ENCODE measurements around the gene ACOT12. TPM values are rescaled to one million over a fixed set of nuclear protein-coding genes. Genes with fewer than 3 reads are reported as not detected.

ACOT12 gene
- total and polyA plus RNA-seq, 9 of the 15 experiments (the other 6 are each of a cell fraction or from before 2014, with no cell fraction given) = 0.03 TPM; not detected in 8

DNA sequence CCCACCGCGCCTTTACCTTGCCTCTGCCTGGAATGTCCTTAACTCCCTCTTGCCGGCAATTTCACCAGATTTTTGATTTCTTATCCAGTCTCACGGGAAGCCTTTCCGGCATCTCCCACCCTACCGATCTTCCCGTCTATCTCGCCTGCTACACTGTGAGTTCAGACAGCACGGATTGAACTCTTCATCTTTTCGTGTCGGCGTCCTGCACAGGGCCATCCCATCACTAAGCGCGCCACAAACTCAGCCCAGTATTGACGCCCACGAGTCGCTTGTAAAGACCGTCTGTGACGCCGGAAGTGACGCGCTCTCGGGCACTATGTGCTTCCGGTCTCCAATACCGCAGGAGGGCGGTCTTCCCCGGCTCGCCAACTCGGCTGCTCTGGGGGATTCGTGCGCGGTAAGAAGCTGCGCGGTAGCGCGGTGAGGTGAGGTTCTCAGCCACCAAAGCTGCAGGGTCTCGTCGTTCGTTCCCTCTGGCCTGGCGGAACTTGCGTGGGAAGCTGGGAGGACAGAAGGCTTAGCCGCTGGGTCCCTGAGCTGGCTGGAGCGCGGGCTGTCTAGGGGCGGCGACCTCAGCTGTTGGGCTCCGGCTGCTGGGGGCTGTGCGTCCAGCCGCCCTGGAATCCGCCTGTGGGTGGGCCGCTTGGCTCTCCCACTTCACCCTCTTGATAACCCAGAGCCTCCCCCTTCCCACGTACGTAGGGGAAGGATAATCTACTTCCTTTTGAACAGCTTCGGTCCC is 92.5 kb downstream of the ACOT12 start, which contains the start of gene ZCCHC9 (continued):
- TF ChIP-seq, protein P1, sequence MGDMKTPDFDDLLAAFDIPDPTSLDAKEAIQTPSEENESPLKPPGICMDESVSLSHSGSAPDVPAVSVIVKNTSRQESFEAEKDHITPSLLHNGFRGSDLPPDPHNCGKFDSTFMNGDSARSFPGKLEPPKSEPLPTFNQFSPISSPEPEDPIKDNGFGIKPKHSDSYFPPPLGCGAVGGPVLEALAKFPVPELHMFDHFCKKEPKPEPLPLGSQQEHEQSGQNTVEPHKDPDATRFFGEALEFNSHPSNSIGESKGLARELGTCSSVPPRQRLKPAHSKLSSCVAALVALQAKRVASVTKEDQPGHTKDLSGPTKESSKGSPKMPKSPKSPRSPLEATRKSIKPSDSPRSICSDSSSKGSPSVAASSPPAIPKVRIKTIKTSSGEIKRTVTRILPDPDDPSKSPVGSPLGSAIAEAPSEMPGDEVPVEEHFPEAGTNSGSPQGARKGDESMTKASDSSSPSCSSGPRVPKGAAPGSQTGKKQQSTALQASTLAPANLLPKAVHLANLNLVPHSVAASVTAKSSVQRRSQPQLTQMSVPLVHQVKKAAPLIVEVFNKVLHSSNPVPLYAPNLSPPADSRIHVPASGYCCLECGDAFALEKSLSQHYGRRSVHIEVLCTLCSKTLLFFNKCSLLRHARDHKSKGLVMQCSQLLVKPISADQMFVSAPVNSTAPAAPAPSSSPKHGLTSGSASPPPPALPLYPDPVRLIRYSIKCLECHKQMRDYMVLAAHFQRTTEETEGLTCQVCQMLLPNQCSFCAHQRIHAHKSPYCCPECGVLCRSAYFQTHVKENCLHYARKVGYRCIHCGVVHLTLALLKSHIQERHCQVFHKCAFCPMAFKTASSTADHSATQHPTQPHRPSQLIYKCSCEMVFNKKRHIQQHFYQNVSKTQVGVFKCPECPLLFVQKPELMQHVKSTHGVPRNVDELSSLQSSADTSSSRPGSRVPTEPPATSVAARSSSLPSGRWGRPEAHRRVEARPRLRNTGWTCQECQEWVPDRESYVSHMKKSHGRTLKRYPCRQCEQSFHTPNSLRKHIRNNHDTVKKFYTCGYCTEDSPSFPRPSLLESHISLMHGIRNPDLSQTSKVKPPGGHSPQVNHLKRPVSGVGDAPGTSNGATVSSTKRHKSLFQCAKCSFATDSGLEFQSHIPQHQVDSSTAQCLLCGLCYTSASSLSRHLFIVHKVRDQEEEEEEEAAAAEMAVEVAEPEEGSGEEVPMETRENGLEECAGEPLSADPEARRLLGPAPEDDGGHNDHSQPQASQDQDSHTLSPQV (IDR thresholded peaks at IDR 0.05) = no peak
- TF ChIP-seq, protein P2, sequence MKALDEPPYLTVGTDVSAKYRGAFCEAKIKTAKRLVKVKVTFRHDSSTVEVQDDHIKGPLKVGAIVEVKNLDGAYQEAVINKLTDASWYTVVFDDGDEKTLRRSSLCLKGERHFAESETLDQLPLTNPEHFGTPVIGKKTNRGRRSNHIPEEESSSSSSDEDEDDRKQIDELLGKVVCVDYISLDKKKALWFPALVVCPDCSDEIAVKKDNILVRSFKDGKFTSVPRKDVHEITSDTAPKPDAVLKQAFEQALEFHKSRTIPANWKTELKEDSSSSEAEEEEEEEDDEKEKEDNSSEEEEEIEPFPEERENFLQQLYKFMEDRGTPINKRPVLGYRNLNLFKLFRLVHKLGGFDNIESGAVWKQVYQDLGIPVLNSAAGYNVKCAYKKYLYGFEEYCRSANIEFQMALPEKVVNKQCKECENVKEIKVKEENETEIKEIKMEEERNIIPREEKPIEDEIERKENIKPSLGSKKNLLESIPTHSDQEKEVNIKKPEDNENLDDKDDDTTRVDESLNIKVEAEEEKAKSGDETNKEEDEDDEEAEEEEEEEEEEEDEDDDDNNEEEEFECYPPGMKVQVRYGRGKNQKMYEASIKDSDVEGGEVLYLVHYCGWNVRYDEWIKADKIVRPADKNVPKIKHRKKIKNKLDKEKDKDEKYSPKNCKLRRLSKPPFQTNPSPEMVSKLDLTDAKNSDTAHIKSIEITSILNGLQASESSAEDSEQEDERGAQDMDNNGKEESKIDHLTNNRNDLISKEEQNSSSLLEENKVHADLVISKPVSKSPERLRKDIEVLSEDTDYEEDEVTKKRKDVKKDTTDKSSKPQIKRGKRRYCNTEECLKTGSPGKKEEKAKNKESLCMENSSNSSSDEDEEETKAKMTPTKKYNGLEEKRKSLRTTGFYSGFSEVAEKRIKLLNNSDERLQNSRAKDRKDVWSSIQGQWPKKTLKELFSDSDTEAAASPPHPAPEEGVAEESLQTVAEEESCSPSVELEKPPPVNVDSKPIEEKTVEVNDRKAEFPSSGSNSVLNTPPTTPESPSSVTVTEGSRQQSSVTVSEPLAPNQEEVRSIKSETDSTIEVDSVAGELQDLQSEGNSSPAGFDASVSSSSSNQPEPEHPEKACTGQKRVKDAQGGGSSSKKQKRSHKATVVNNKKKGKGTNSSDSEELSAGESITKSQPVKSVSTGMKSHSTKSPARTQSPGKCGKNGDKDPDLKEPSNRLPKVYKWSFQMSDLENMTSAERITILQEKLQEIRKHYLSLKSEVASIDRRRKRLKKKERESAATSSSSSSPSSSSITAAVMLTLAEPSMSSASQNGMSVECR (CRISPR knock-in tag; IDR thresholded peaks at IDR 0.05) = peak; percentile 89
- TF ChIP-seq BHLHE40 (IDR thresholded peaks at IDR 0.05; ENCODE audit: low read length) = peak; percentile 58; the same call in 1 of the 2 replicates
- no peak for TF ChIP-seq CBFA2T3 (IDR thresholded peaks at IDR 0.05)
- peak; percentile 77; the same call in 1 of the 2 replicates for TF ChIP-seq DIDO1 (tag; IDR thresholded peaks at IDR 0.05; ENCODE audit: low read depth)
- TF ChIP-seq, protein P3, sequence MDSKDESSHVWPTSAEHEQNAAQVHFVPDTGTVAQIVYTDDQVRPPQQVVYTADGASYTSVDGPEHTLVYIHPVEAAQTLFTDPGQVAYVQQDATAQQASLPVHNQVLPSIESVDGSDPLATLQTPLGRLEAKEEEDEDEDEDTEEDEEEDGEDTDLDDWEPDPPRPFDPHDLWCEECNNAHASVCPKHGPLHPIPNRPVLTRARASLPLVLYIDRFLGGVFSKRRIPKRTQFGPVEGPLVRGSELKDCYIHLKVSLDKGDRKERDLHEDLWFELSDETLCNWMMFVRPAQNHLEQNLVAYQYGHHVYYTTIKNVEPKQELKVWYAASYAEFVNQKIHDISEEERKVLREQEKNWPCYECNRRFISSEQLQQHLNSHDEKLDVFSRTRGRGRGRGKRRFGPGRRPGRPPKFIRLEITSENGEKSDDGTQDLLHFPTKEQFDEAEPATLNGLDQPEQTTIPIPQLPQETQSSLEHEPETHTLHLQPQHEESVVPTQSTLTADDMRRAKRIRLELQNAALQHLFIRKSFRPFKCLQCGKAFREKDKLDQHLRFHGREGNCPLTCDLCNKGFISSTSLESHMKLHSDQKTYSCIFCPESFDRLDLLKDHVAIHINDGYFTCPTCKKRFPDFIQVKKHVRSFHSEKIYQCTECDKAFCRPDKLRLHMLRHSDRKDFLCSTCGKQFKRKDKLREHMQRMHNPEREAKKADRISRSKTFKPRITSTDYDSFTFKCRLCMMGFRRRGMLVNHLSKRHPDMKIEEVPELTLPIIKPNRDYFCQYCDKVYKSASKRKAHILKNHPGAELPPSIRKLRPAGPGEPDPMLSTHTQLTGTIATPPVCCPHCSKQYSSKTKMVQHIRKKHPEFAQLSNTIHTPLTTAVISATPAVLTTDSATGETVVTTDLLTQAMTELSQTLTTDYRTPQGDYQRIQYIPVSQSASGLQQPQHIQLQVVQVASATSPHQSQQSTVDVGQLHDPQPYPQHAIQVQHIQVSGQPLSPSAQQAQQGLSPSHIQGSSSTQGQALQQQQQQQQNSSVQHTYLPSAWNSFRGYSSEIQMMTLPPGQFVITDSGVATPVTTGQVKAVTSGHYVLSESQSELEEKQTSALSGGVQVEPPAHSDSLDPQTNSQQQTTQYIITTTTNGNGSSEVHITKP (IDR thresholded peaks at IDR 0.05; ENCODE audit: partially characterized antibody) = peak; percentile 38
- no peak for TF ChIP-seq MCM5 (IDR thresholded peaks at IDR 0.05; ENCODE audit: low read depth)
- 0 out of 2 replicates have a peak, but pooled peaks have one; percentile 13 for TF ChIP-seq ERF (CRISPR knock-in tag; IDR thresholded peaks at IDR 0.05)
- peak; percentile 12; the same call in 1 of the 2 replicates for TF ChIP-seq TCF3 (CRISPR knock-in tag; IDR thresholded peaks at IDR 0.05)
- TF ChIP-seq, protein P4, sequence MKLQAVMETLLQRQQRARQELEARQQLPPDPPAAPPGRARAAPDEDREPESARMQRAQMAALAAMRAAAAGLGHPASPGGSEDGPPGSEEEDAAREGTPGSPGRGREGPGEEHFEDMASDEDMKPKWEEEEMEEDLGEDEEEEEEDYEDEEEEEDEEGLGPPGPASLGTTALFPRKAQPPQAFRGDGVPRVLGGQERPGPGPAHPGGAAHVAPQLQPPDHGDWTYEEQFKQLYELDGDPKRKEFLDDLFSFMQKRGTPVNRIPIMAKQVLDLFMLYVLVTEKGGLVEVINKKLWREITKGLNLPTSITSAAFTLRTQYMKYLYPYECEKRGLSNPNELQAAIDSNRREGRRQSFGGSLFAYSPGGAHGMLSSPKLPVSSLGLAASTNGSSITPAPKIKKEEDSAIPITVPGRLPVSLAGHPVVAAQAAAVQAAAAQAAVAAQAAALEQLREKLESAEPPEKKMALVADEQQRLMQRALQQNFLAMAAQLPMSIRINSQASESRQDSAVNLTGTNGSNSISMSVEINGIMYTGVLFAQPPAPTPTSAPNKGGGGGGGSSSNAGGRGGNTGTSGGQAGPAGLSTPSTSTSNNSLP (IDR thresholded peaks at IDR 0.05; ENCODE audit: borderline replicate concordance, low read depth, low read length) = no peak
- TF ChIP-seq JUND (IDR thresholded peaks at IDR 0.05; ENCODE audit: borderline replicate concordance, low read depth, low read length) = peak; percentile 72
- TF ChIP-seq JUND (tag; IDR thresholded peaks at IDR 0.05; ENCODE audit: borderline replicate concordance, low read depth, low read length) = no peak; the same call in 2 of the 3 replicates
- no peak for TF ChIP-seq CREBBP (IDR thresholded peaks at IDR 0.05; ENCODE audit: low read depth, low read length)

All from K562 (cell line).